ENCODE data around the gene FAM53B.

Gene FAM53B

DNA sequence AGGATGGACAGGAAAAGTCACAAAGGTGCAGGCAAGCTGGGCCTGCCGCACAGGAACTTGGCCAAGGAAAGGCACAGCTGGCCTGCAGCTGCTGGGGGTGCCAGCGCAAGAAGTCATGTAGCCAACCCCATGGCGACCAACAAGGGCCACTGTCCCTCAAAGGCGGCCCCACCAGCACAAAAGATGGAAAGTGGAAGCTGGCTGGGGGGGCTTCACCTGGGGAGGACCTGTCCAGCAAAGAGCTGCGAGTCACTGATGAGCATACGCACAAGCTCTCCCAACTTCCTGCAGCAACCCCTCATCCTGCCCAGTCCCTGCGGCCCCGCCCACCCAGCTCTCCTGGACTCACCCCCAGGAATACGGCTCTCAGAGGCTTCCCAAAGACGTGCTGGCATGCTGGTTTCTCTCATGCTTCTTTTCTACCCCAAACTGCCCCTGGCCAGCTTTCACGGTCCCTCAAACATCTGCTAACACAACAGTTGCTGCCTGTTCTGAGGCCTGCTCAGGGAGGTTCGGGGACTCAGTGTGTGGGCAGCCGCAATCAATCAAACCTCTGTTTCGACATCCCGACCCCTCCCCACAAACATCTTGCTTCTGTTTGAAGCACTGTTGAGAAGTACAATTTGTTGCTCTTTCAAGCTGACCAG lies 67.6 kb downstream of the FAM53B start:
- no peak for DNase-seq

- no peak for DNase-seq
Measured at GRCh38 chr10:124675824-124676223, 68.4 kb downstream of the FAM53B start.

- DNase-seq = no peak
Measured at GRCh38 chr10:124675261-124675660, 68.9 kb downstream of the FAM53B start.

DNA sequence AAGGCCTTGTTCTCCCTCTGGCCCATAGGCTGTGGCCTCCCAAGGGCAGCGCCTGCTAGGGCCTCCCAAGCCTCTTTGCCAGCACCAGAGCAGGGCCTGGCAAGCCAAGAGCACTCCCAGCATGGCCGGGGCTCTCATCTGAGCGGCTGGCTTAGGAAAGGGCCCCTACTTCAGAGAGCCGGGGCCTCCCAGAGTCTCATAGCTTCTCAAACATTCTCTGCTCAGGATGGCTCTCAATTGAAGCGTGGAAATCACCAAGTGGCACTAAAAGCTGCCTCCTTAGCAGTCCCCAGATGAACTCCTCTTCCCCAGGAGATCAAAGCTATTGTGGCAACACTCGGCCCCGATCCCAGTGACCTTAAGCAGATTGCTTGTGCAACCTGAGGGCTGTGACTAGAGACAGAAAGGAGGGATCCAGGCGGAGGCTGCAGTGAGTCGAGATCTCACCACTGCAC lies 69.4 kb downstream of the FAM53B start:
- DNase-seq = no peak

- no peak for DNase-seq
Measured at GRCh38 chr10:124672181-124672638, 72.0 kb downstream of the FAM53B start.

GRCh38 chr10:124671486-124672075 lies 72.6 kb downstream of the FAM53B start:
- no peak for DNase-seq

DNA sequence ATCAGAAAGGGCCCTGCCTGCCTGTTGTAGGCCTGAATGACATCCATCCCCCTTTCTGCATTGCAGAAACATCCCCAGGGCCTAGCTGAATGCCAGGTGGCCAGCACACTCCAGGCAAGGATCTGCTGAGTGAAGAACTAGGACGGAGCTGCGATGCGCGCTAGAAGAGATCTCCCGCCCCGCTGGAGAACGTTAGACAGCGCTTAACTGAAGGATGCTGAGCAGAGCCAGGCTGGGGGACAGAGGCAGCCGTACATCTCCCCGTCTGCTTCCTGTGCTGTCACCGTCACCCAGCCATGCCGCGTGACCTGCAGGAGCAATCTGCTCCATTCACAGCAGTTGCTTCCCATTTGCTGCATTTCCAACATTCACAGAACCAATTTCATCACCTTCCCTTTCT lies 73.3 kb downstream of the FAM53B start:
- no peak for DNase-seq

- DNase-seq = no peak
Measured at GRCh38 chr10:124669824-124670654, 74.1 kb downstream of the FAM53B start.

- DNase-seq = no peak
Measured at GRCh38 chr10:124669141-124669823, 74.9 kb downstream of the FAM53B start.

- no peak for DNase-seq
Measured at GRCh38 chr10:124668517-124669051, 75.6 kb downstream of the FAM53B start.

DNA sequence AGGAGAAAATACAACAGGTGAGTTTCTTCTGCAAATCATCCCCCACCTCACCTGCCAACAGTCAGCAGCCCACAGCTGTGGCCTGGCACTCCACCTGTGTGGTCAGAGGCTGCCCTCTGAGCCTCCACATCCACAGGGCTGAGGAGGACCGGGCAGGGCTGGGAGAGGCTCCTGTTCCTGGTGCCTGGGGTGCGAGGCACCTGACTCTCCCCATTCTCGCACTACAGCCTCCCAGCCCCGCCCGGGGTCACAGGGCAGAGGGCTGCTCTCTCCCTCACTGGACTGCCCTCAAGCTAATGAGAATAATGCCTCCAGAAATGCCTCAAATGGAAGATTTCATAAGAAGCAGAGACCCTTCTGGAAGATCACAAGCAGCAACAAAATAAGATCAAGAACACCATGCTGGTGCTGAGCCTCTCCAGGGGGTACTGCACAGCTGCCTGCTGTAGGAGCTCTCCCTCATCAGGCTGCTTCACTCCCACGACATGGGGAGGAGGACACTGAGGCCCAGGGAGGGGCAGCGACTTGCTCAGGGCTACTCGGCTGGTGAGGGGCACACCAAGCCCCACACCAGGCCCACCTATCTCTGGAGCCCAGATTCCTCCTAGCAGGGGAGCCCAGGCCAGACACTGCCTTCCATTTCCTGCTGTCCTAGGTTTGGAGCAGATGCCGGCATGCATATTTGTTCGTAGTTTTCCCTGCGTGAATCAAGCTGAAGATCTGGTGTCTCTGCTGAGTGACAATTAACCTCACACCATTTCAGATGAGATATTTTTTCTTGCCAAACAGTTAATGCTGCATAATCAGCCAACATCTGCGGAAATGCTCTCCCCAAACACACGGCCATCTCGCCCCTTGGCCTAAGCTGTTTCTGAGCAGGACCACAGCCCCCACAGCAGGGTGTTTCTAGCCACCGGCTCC lies 76.5 kb downstream of the FAM53B start:
- DNase-seq = no peak

DNA sequence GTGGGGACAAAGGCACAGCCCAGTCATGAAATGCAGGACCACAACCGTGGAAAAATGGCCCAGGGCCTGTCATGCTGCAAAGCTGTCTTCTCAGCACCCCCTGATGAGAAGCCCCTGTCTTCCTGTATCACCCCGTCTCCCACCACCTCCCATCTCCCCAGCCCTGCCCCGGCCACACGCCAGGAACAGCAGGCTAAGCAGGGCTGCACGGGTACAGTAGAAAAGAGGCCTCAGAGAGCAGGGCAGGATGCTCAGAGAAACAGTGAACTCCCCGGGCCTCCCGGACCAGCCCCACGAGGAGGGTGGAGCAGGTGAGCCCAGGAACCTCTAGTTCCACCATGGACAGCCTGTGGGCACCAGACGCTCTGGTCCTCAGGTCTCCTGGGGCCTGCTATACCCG lies 77.7 kb downstream of the FAM53B start:
- DNase-seq = no peak

- DNase-seq = no peak
Measured at GRCh38 chr10:124665980-124666379, 78.2 kb downstream of the FAM53B start.

DNA sequence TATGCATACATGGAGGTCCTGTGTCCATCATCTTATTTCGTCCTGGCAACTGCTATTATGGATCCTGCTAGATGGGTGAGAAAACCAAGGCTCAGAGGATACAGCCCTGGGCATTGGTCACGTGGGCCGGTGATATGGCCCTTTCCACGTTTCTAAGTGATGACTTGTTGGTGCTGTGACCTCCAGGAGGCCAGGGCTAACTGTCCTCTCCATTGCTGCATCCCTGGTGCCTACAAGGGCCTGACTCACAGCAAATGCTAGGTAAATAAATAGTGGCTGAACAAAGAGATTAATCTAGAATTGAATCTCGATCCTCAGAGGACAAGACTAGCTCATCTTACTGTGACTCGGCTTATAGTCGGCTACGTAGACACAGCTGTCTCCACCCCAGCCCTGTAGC lies 78.6 kb downstream of the FAM53B start:
- DNase-seq = no peak

DNA sequence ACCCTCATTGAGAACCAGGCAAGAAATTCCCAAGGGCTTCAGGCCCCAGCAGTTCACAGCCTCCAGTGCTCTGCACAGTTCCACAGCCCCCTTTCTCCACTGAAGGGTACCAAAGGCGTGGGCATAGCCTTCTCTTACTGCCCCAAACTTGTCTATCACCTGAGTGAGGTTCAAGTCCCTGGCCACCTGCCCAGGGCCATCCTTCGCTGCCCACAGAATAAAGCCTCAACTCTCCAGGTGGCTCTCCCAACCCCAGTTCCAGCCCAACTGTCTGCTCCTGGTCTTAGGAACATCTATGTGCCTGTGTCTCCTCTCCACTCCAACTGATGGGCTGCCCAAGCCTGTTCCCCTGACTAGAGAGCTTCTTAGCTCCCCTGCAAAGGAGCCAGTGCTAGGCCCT lies 79.1 kb downstream of the FAM53B start:
- no peak for DNase-seq

DNA sequence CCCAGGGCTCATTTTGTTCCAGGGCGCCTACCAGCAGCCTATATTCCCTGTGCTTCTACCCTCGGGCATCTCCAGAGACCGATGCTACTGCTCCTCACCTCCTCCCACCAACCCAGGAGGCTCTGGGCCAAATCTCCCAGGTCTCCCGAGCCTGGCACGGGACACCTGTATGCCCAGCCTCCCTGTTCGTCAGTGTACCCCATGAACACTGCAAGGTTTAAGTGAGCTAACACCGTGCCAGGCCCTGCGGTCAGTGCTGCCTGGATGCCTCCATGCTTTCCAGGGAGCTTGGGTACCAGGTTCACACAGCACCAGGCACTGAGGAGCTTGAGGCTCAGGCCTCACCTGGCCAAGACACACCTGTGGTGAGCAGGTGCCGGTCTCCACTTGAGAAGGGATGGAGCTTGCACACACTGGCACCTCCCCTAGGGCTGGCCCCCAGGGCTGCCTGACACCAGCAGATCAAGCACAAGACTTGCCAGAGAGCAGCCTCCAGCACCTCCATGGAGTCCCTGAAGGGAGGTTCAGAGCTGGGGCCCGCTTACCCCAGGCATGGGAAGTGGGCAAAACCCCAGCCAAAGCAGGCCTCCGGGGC lies 80.3 kb downstream of the FAM53B start:
- no peak for DNase-seq

DNA sequence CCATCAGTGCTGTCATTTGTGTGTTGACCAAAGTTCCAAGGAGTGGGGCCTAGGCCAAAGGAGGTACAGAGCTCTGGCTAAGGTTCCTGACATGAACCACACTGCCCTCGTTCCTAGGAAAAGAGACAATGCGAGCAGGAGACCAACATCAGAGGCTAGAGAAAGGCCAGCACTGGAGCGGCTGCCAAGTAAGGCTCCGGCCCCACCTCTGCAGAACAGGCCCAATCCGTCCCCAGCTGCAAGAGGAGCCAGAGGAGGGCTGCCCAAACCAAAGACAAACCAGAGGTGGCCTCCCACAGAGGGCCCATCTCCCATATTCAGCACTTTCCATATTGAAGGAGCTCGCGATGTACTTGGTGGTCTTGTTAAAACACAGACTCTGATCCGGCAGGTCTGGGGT lies 81.0 kb downstream of the FAM53B start:
- no peak for DNase-seq

GRCh38 chr10:124661660-124662180 lies 82.5 kb downstream of the FAM53B start:
- DNase-seq = no peak

DNA sequence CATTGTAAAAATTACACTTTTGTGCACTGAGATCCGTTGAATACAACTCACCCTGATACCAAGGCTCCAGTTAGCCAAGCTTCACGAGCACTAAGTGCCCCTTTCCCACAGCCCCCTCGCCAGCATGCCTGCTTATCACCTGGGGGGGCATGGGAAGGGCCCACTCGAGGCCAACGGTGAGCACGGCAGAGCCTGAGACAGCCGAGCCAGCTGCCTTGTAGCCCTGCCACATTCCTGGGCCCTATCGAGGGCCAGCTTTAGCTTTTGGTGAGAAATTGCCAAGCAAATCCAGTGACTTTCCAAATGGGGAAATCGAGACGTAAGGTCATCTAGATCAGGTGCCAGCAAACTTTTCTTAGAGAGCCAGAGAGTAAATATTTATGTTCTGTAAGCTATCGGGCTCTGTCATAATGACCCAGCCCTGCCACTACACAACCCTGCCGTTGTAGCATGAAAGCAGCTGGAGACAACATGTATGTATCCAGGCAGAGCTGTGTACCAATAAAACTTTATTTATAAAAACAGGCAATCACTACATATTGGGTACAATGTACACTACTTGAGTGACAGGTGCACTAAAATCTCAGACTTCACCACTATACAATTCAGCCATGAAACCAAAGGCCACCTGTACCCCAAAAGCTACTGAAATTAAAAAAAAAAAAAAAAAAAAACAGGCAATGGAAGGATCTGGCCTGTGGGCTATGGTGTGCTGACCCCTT lies 83.6 kb downstream of the FAM53B start:
- no peak for DNase-seq

DNA sequence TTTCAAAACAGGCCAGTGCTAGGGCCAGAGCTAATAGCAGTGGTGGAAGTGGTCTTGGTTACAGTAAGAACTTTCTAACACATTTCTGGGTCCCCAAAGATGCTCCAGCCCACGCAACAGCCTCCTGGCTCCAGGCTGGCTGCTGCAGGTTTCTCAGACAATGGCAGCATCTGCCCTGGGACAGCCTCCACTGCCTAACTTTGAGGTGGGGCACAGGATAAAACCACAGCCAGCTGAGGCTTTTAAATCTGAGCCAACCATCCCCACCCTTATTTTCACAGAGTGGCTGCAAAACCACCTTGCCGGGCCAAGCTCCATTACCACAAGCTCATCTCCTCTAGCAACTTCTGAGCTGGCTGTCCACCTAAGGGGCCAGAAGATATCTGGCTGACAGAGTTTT lies 84.8 kb downstream of the FAM53B start:
- DNase-seq = peak; percentile 22

All from NK-92 treated with Interleukin-12 subunit alpha and Interleukin-12 subunit beta, amount 100 ng/mL, for 24 hours (cell line).